ENCODE data around the gene NRP1. TPM values are rescaled to one million over a fixed set of nuclear protein-coding genes. Genes with fewer than 3 reads are reported as not detected.

NRP1 gene
- polyA plus RNA-seq, 6 donors from 2014 or later: not detected

- H3K27me3 Mint-ChIP-seq: peaks cover 0 to 4% (median 0%) of the 10 kb centered on the region in 3 donors
- DNase-seq (no peak), ATAC-seq (ENCODE audit: low read depth in 2 of 2) (no peak)
- peaks cover 1 to 9% (median 4%) of the 10 kb centered on the region in 7 donors for H3K9me3 Mint-ChIP-seq
- H3K4me1 Mint-ChIP-seq: peaks cover 0 to 6% (median 0%) of the 10 kb centered on the region in 3 donors
- no peak overlapping the region for H3K4me3 Mint-ChIP-seq
- H3K36me3 Mint-ChIP-seq: no peaks in the 10 kb centered on the region
- H3K27ac Mint-ChIP-seq: no peak overlapping the region
Observed at GRCh38 chr10:33253411-33253810, 81.1 kb downstream of the NRP1 start.

DNA sequence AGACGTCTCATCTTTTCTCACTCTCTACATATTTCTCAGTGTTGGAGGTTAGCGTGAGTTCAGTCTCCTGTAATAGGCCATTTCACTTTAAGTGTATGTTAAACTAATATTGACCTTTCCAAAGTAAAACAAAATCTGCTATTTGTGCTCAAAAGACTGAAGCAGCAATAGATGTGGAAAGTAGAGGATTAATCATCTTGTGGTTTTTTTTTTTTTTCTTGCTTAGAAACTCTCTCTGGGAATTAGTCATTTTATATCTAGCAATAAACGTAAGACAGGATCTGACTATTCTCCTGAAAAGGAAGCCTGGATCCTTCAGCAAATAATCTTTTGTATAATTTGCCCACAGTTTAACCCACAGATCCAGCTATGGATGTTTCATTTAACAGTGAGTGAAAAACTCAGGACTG, 81.7 kb downstream of the NRP1 start:
- DNase-seq (no peak), ATAC-seq (ENCODE audit: low read depth in 2 of 2) (no peak)
- Mint-ChIP-seq H3K27ac (peak overlapping the region in 1 of 6 donors; percentile 4), H3K27me3 (peaks cover 0 to 4% (median 0%) of the 10 kb centered on the region in 3 donors), H3K9me3 (peaks cover 1 to 9% (median 4%) of the 10 kb centered on the region in 7 donors), H3K4me1 (peaks cover 0 to 6% (median 0%) of the 10 kb centered on the region in 3 donors), H3K4me3 (no peak overlapping the region), H3K36me3 (no peaks in the 10 kb centered on the region)

DNA sequence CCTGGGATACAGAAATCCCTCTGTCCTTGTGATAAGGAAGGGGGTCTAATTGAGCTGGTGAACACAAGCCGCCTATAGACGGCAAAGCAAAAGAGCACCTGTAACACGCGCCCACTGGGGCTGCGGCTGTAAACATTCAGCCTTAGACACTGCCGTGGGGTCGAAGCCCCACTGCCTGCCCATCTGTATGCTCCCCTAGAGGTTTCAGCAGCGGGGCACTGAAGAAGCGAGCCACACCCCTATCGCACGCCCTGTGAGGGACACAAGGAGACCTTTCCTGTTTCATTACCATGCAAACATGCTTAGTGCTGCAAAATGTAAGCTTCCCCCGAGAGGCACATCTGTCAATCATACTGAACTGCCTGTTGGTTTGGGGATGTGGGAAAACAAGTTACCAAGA, 82.1 kb downstream of the NRP1 start:
- ATAC-seq (ENCODE audit: low read depth in 2 of 2) (no peak), DNase-seq (no peak)
- H3K4me1 Mint-ChIP-seq: peaks cover 0 to 6% (median 0%) of the 10 kb centered on the region in 3 donors
- H3K27me3 Mint-ChIP-seq: peaks cover 0 to 4% (median 0%) of the 10 kb centered on the region in 3 donors
- H3K27ac Mint-ChIP-seq: no peak overlapping the region
- peaks cover 1 to 9% (median 4%) of the 10 kb centered on the region in 7 donors for H3K9me3 Mint-ChIP-seq
- no peaks in the 10 kb centered on the region for H3K36me3 Mint-ChIP-seq
- H3K4me3 Mint-ChIP-seq: no peak overlapping the region

DNA sequence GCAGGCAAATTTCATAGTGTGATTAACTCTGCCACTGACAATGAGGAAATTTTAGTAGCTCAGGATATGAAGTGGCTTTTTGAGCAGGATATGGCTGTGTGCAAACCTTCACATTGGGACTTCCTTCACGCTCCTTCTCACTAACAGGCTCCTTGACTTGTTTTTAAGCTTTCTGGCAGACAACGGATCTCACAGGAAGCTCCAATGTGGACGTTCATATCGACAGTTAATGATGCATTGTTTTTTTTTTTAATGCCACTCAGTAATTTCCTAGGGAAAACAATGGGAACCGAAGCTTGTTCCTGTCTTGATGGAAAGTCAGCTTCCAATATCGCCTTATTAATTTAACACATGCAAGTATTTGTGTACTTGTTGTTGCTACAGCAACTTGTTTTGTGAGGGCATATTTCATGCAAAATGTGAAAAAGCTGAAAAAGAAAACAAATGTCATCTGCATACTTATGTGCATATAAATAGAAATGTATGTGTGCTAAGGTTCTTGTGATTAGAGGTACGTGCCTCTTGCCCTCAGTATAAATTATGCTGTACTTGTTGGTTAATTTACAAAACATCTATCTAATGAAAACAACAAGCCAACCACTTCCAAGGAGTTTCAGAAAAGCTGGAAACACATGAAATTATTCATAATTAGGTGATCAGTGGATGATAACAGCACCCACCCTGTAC, 84.7 kb downstream of the NRP1 start:
- Mint-ChIP-seq H3K4me1 (peaks cover 0 to 6% (median 0%) of the 10 kb centered on the region in 3 donors), H3K27ac (no peak overlapping the region), H3K36me3 (no peaks in the 10 kb centered on the region), H3K4me3 (no peak overlapping the region), H3K27me3 (peaks cover 0 to 4% (median 0%) of the 10 kb centered on the region in 3 donors), H3K9me3 (peaks cover 1 to 9% (median 4%) of the 10 kb centered on the region in 7 donors)
- no peak for DNase-seq
- ATAC-seq (ENCODE audit: low read depth in 2 of 2): no peak

DNA sequence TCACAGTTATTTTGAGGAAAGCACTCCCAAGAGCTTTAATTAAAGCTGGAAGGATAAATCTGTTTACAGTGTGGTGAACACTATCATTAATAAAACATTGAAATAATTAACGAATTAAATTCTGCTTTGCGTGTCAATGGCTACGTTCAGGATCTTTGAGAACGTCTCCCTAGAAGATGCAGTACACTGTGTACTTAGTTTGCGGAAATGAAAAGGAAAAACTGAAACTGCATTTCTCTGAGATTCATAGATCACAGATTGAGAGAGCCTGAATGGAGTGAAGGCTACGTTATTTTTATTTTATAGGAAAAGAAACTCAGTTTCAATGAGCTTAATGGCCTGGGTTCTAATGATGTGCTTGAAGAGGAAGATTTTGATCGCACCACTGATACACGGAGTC, 85.3 kb downstream of the NRP1 start:
- Mint-ChIP-seq H3K9me3 (peaks cover 1 to 9% (median 4%) of the 10 kb centered on the region in 7 donors), H3K36me3 (no peaks in the 10 kb centered on the region), H3K27ac (no peak overlapping the region), H3K4me1 (peaks cover 0 to 6% (median 0%) of the 10 kb centered on the region in 3 donors), H3K4me3 (peak overlapping the region in 1 of 8 donors; percentile 23), H3K27me3 (peaks cover 0 to 4% (median 0%) of the 10 kb centered on the region in 3 donors)
- DNase-seq (no peak), ATAC-seq (ENCODE audit: low read depth in 2 of 2) (no peak)

DNA sequence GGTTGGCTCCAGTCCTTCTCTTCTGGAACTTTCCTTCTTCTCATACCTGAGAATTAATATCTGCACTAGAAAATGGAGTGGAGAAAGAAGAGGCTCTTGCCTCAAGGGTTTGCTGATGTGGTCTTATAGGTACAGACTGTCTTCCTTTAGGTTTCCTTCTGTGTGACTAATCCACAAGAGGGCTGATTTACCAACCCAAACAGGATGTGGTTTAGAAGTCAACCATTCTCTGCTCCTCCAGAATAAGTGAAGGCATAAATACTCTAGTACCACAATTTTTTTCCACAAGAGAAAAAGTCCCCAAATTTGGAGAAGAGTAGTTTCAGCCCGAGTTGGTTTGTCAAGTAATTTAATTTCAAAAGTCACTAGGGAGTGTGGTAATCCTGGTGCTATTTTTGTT, 85.8 kb downstream of the NRP1 start:
- ATAC-seq (ENCODE audit: low read depth in 2 of 2) (no peak), DNase-seq (no peak)
- peaks cover 0 to 6% (median 0%) of the 10 kb centered on the region in 3 donors for H3K4me1 Mint-ChIP-seq
- H3K36me3 Mint-ChIP-seq: no peaks in the 10 kb centered on the region
- peaks cover 1 to 9% (median 4%) of the 10 kb centered on the region in 7 donors for H3K9me3 Mint-ChIP-seq
- H3K4me3 Mint-ChIP-seq: peak overlapping the region in 1 of 8 donors; percentile 23
- peaks cover 0 to 4% (median 0%) of the 10 kb centered on the region in 3 donors for H3K27me3 Mint-ChIP-seq
- no peak overlapping the region for H3K27ac Mint-ChIP-seq

GRCh38 chr10:33247221-33247922, 87.1 kb downstream of the NRP1 start:
- Mint-ChIP-seq H3K27me3 (no peaks in the 10 kb centered on the region), H3K27ac (no peak overlapping the region), H3K36me3 (no peaks in the 10 kb centered on the region), H3K4me1 (peaks cover 0 to 6% (median 0%) of the 10 kb centered on the region in 3 donors), H3K4me3 (no peak overlapping the region), H3K9me3 (peaks cover 1 to 9% (median 4%) of the 10 kb centered on the region in 7 donors)
- ATAC-seq (ENCODE audit: low read depth in 2 of 2) (no peak), DNase-seq (no peak)

DNA sequence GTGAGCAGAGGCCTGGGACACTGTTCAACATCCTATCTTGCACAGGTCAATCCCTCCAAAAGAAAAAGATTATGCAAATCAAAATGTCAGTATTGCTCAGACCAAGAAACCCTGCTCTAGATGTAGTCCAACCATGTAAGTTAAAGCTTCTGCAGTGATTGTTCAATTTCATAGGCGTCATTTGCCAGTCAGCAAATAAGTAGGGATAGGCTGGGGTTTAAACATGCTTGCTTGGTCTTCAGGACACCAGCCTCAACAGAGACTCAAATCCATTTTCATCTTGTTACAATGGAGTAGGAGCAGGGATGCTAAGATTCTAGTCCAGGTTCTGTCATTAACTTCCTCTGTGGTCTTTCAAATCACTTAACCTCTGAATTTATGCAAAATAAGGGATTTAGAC, 89.1 kb downstream of the NRP1 start:
- H3K27ac Mint-ChIP-seq: no peak overlapping the region
- H3K4me1 Mint-ChIP-seq: peaks cover 0 to 6% (median 2%) of the 10 kb centered on the region in 3 donors
- H3K4me3 Mint-ChIP-seq: no peak overlapping the region
- H3K27me3 Mint-ChIP-seq: no peaks in the 10 kb centered on the region
- H3K9me3 Mint-ChIP-seq: peaks cover 0 to 4% (median 0%) of the 10 kb centered on the region in 7 donors
- ATAC-seq (ENCODE audit: low read depth in 2 of 2): no peak
- DNase-seq: no peak
- no peaks in the 10 kb centered on the region for H3K36me3 Mint-ChIP-seq

DNA sequence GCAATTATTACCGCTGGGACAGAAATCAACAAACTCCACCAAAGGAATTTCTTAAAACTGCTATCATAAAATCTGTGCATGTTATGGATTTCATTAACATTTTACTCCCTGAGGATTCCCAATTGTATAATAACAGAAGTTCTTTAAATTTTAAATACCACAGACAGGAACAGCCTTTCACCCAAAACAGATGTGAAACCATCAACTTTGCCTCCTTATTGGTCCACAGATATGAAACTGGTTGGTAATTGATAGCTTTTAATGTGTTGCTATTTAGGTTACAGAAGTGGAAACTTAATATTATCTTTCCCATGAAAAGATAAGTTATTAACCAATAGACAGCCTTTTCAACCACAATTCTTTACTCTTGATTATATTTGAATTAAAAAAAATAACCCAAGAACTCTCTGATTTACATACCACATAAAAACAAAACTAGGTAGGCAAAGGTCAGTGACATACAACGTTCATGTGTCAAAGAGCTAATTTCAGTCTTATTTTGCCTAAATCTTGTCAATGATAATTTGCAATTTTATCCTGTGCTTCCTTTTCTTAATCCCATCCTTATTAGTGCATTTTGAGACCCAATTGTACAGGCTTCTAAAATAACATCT, 90.0 kb downstream of the NRP1 start:
- H3K36me3 Mint-ChIP-seq: no peaks in the 10 kb centered on the region
- H3K9me3 Mint-ChIP-seq: no peaks in the 10 kb centered on the region
- H3K4me3 Mint-ChIP-seq: no peak overlapping the region
- DNase-seq (no peak), ATAC-seq (ENCODE audit: low read depth in 2 of 2) (no peak)
- no peak overlapping the region for H3K27ac Mint-ChIP-seq
- peaks cover 0 to 3% (median 0%) of the 10 kb centered on the region in 3 donors for H3K27me3 Mint-ChIP-seq
- peaks cover 0 to 5% (median 2%) of the 10 kb centered on the region in 3 donors for H3K4me1 Mint-ChIP-seq

DNA sequence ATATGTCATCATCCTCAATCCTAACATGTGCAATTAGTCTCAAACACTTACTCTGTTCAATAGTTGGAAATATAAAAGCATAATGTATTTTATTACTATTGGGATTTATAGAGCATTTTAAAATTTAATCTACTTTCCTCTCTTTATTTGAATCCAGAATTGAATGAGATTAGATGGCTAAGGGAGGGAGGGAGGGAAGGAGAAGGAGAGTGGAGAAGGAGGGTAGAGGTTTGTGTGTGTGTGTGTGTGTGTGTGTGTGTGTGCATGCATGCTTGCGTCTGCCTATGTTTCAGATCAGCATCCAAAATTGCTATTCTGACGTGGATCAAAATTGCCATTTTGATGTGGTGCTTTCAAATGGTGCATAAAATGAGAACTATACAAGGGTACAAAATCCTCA, 90.8 kb downstream of the NRP1 start:
- H3K27me3 Mint-ChIP-seq: peaks cover 0 to 4% (median 0%) of the 10 kb centered on the region in 3 donors
- ATAC-seq (ENCODE audit: low read depth in 2 of 2): no peak
- no peaks in the 10 kb centered on the region for H3K9me3 Mint-ChIP-seq
- H3K4me1 Mint-ChIP-seq: peaks cover 0 to 2% (median 0%) of the 10 kb centered on the region in 3 donors
- H3K36me3 Mint-ChIP-seq: no peaks in the 10 kb centered on the region
- H3K27ac Mint-ChIP-seq: no peak overlapping the region
- H3K4me3 Mint-ChIP-seq: no peak overlapping the region
- no peak for DNase-seq

- Mint-ChIP-seq H3K27me3 (peaks cover 0 to 4% (median 0%) of the 10 kb centered on the region in 3 donors), H3K27ac (no peak overlapping the region), H3K4me3 (no peak overlapping the region), H3K36me3 (no peaks in the 10 kb centered on the region), H3K9me3 (no peaks in the 10 kb centered on the region), H3K4me1 (peaks cover 0 to 2% (median 0%) of the 10 kb centered on the region in 3 donors)
- no peak for DNase-seq
- ATAC-seq (ENCODE audit: low read depth in 2 of 2): no peak
Observed at GRCh38 chr10:33242931-33243330, 91.5 kb downstream of the NRP1 start.

- Mint-ChIP-seq H3K4me1 (peaks cover 0 to 2% (median 0%) of the 10 kb centered on the region in 3 donors), H3K27ac (no peak overlapping the region), H3K4me3 (no peak overlapping the region), H3K27me3 (peaks cover 0 to 4% (median 0%) of the 10 kb centered on the region in 3 donors), H3K9me3 (no peaks in the 10 kb centered on the region), H3K36me3 (no peaks in the 10 kb centered on the region)
- ATAC-seq (ENCODE audit: low read depth in 2 of 2) (no peak), DNase-seq (no peak)
Observed at GRCh38 chr10:33241351-33241750, 93.1 kb downstream of the NRP1 start.

- Mint-ChIP-seq H3K9me3 (no peaks in the 10 kb centered on the region), H3K27ac (no peak overlapping the region), H3K4me3 (peak overlapping the region in 1 of 8 donors; percentile 10), H3K27me3 (peaks cover 0 to 4% (median 0%) of the 10 kb centered on the region in 3 donors), H3K36me3 (no peaks in the 10 kb centered on the region), H3K4me1 (peaks cover 0 to 2% (median 0%) of the 10 kb centered on the region in 3 donors)
- DNase-seq (no peak), ATAC-seq (ENCODE audit: low read depth in 2 of 2) (no peak)
Observed at GRCh38 chr10:33240931-33241330, 93.5 kb downstream of the NRP1 start.
